ENCODE data around the gene DYNC2H1. TPM values are rescaled to one million over a fixed set of nuclear protein-coding genes. Genes with fewer than 3 reads are reported as not detected.

DYNC2H1 gene
- total RNA-seq, 4 donors from 2014 or later = 4.7 to 14.0 (median 8.1) TPM

GRCh38 chr11:103332409-103332808 is 223.2 kb downstream of the DYNC2H1 start:
- no peaks in the 10 kb centered on the region for H3K9me3 ChIP-seq
- no peak overlapping the region for H3K4me3 ChIP-seq
- H3K27me3 ChIP-seq = no peaks in the 10 kb centered on the region
- H3K4me1 ChIP-seq = no peaks in the 10 kb centered on the region
- no peak for DNase-seq
- no peak overlapping the region for H3K27ac ChIP-seq
- no peak for TF ChIP-seq POLR2A (IDR thresholded peaks at IDR 0.05)
- TF ChIP-seq CTCF (IDR thresholded peaks at IDR 0.05) = no peak
- H3K36me3 ChIP-seq = no peaks in the 10 kb centered on the region

DNA sequence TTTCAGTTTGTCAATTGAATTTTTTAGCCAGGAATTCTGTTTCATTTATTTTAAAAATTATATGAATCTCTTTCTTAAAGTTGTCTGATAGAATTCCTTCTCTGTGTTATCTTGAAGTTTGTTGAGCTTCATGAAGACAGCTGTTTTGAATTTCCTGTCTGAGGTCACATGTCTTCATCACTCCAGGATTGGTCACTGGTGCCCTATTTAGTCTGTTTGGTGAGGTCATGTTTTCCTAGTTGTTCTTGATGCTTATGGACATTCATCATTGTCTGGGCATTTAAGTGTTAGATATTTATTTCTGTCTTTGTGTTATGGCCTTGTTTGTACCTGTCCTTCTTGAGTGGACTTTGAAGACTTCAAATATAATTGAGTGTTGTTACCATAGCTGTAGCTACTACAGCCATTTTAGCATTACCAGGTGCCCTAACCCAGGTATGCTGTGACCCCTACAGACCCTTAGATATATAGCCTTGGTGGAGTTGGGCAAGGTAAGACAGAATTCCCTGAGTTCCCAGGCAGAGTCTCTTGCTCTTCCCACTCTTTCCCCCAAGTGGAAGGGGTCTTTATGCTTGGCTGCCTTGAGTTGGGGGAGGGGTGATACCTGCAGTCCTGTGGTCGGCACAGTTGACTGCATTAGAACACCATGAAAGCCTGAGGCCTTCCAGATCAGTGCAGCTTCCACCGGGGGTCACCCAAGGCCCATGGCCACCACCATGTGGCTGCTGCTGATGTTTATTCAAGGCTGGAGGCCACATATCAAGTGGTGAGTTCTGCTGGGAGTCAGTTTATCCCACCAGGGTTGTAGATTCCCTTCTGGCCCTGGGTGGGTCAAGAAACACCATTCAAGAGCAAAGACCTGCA is 229.6 kb downstream of the DYNC2H1 start:
- no peaks in the 10 kb centered on the region for H3K4me1 ChIP-seq
- no peak overlapping the region for H3K4me3 ChIP-seq
- no peak for TF ChIP-seq POLR2A (IDR thresholded peaks at IDR 0.05)
- no peak for TF ChIP-seq CTCF (IDR thresholded peaks at IDR 0.05)
- no peaks in the 10 kb centered on the region for H3K36me3 ChIP-seq
- no peaks in the 10 kb centered on the region for H3K9me3 ChIP-seq
- DNase-seq = no peak
- H3K27ac ChIP-seq = no peak overlapping the region
- H3K27me3 ChIP-seq = no peaks in the 10 kb centered on the region

- Histone ChIP-seq H3K4me3 (no peak overlapping the region), H3K4me1 (no peaks in the 10 kb centered on the region), H3K36me3 (no peaks in the 10 kb centered on the region), H3K27ac (no peak overlapping the region), H3K27me3 (no peaks in the 10 kb centered on the region), H3K9me3 (no peaks in the 10 kb centered on the region)
- no peak for DNase-seq
- TF ChIP-seq POLR2A (IDR thresholded peaks at IDR 0.05) = no peak
- TF ChIP-seq CTCF (IDR thresholded peaks at IDR 0.05) = no peak
Measured at GRCh38 chr11:103339485-103339857, 230.2 kb downstream of the DYNC2H1 start.

GRCh38 chr11:103340956-103341355 is 231.7 kb downstream of the DYNC2H1 start:
- no peak for TF ChIP-seq POLR2A (IDR thresholded peaks at IDR 0.05)
- TF ChIP-seq CTCF (IDR thresholded peaks at IDR 0.05) = no peak
- no peak for DNase-seq

GRCh38 chr11:103344886-103345285 is 235.7 kb downstream of the DYNC2H1 start:
- no peak overlapping the region for H3K4me3 ChIP-seq
- TF ChIP-seq POLR2A (IDR thresholded peaks at IDR 0.05) (no peak), CTCF (IDR thresholded peaks at IDR 0.05) (no peak)
- DNase-seq = no peak

More at GRCh38 chr11:103340956-103341355, 231.7 kb downstream of the DYNC2H1 start:
- H3K27ac ChIP-seq = no peak overlapping the region
- no peaks in the 10 kb centered on the region for H3K4me1 ChIP-seq
- H3K36me3 ChIP-seq = no peaks in the 10 kb centered on the region
- H3K9me3 ChIP-seq = no peaks in the 10 kb centered on the region
- no peak overlapping the region for H3K4me3 ChIP-seq
- H3K27me3 ChIP-seq = no peaks in the 10 kb centered on the region

More at GRCh38 chr11:103344886-103345285, 235.7 kb downstream of the DYNC2H1 start:
- no peak overlapping the region for H3K27ac ChIP-seq
- H3K27me3 ChIP-seq = no peaks in the 10 kb centered on the region
- no peaks in the 10 kb centered on the region for H3K36me3 ChIP-seq
- H3K4me1 ChIP-seq = no peaks in the 10 kb centered on the region
- H3K9me3 ChIP-seq = no peaks in the 10 kb centered on the region

All from Peyer's patch (tissue), 4 donors.